Measurements from ENCODE around the gene SKA2.
"Not testable (repeated sequence)": the region's sequence is repeated elsewhere in the genome, so short reads cannot be mapped to it uniquely, and the experiment has no call there.

The SKA2 gene

GRCh38 chr17:59151006-59151405 is 4.0 kb downstream of the SKA2 start:
- DNase-seq = no peak

GRCh38 chr17:59149841-59150511 is 5.0 kb downstream of the SKA2 start:
- no peak for DNase-seq

- no peak for DNase-seq
These were observed 5.9 kb downstream of the SKA2 start for GRCh38 chr17:59149051-59149450.

GRCh38 chr17:59145571-59146096 is 9.4 kb downstream of the SKA2 start:
- DNase-seq = no peak

GRCh38 chr17:59141860-59142259 is 13.1 kb downstream of the SKA2 start:
- no peak for DNase-seq

- DNase-seq = no peak
These were observed 15.0 kb downstream of the SKA2 start for GRCh38 chr17:59139939-59140338.

- not testable (repeated sequence) for DNase-seq
These were observed 16.6 kb downstream of the SKA2 start for GRCh38 chr17:59138339-59138738.

- no peak for DNase-seq
These were observed 23.9 kb downstream of the SKA2 start for GRCh38 chr17:59131131-59131530.

- no peak for DNase-seq
These were observed 25.2 kb downstream of the SKA2 start for GRCh38 chr17:59129814-59130213.

GRCh38 chr17:59126809-59127417 is 28.1 kb downstream of the SKA2 start:
- no peak for DNase-seq

GRCh38 chr17:59124665-59125064 is 30.3 kb downstream of the SKA2 start:
- DNase-seq = no peak

- no peak for DNase-seq
These were observed 33.0 kb downstream of the SKA2 start for GRCh38 chr17:59121901-59122480.

GRCh38 chr17:59115474-59115873 is 39.5 kb downstream of the SKA2 start:
- DNase-seq = no peak

GRCh38 chr17:59111539-59111938 is 43.4 kb downstream of the SKA2 start:
- no peak for DNase-seq

- no peak for DNase-seq
These were observed 44.0 kb downstream of the SKA2 start for GRCh38 chr17:59110973-59111372.

- no peak for DNase-seq
These were observed 46.4 kb downstream of the SKA2 start for GRCh38 chr17:59108400-59109102.

- no peak for DNase-seq
These were observed 47.7 kb downstream of the SKA2 start for GRCh38 chr17:59107306-59107670.

- DNase-seq = peak; percentile 100
These were observed 48.3 kb downstream of the SKA2 start, which contains the start of gene TRIM37 for GRCh38 chr17:59106463-59107305. TRIM37 (minus strand) TSS chr17:59106880; CDS start chr17:59106461, 419 bp downstream.

- DNase-seq = peak; percentile 72
These were observed 49.0 kb downstream of the SKA2 start for GRCh38 chr17:59105852-59106462.

GRCh38 chr17:59101178-59101577 is 53.8 kb downstream of the SKA2 start:
- DNase-seq = no peak

- DNase-seq = no peak
These were observed 57.1 kb downstream of the SKA2 start for GRCh38 chr17:59097876-59098275.
